ENCODE results near the gene PPIB.

PPIB gene

GRCh38 chr15:64125978-64126377 is 36.8 kb downstream of the PPIB start:
- Histone ChIP-seq H3K27ac (ENCODE audit: extremely low read depth, low read depth, low read length) (no peak overlapping the region), H3K4me3 (ENCODE audit: low read depth, low read length) (no peak overlapping the region), H3K9me3 (ENCODE audit: control insufficient read depth, insufficient read depth, low read depth, low read length) (no peaks in the 10 kb centered on the region), H3K4me1 (ENCODE audit: control insufficient read depth, insufficient read depth, low read length) (no peaks in the 10 kb centered on the region), H3K36me3 (ENCODE audit: control insufficient read depth in 2 of 2, insufficient read depth in 1 of 2, low read length in 2 of 2) (peaks cover 10 to 79% of the 10 kb centered on the region in 2 experiments)
- ChIA-PET CTCF (interaction anchor here (0.7 kb wide), 1 partner anchor 53 kb away, joined by 3 read pairs; no protein-coding TSS in a partner anchor), POLR2A (no interaction called here)
- TF ChIP-seq YY2 (tag by site-specific recombination; IDR thresholded peaks at IDR 0.05) (no peak), ZBTB20 (tag by site-specific recombination; IDR thresholded peaks at IDR 0.05) (no peak), ZNF19 (tag by site-specific recombination; IDR thresholded peaks at IDR 0.05; ENCODE audit: low read depth) (no peak), ZBTB26 (tag by site-specific recombination; optimal IDR thresholded peaks at IDR 0.05) (no peak), ZNF555 (tag by site-specific recombination; conservative IDR thresholded peaks at IDR 0.05) (no peak)

GRCh38 chr15:64122936-64123351 is 39.9 kb downstream of the PPIB start:
- Histone ChIP-seq H3K36me3 (ENCODE audit: control insufficient read depth in 2 of 2, insufficient read depth in 1 of 2, low read length in 2 of 2) (peaks cover 13 to 81% of the 10 kb centered on the region in 2 experiments), H3K9me3 (ENCODE audit: control insufficient read depth, insufficient read depth, low read depth, low read length) (no peaks in the 10 kb centered on the region), H3K27ac (ENCODE audit: extremely low read depth, low read depth, low read length) (no peak overlapping the region), H3K4me3 (ENCODE audit: low read depth, low read length) (no peak overlapping the region), H3K4me1 (ENCODE audit: control insufficient read depth, insufficient read depth, low read length) (no peaks in the 10 kb centered on the region)
- POLR2A ChIA-PET, result no interaction called here
- no peak for TF ChIP-seq SCRT2 (tag by site-specific recombination; IDR thresholded peaks at IDR 0.05)
- TF ChIP-seq ZBTB8A (tag by site-specific recombination; IDR thresholded peaks at IDR 0.05), result no peak
- TF ChIP-seq INSM2 (tag by site-specific recombination; IDR thresholded peaks at IDR 0.05), result no peak
- no peak for TF ChIP-seq ZNF26 (tag by site-specific recombination; IDR thresholded peaks at IDR 0.05)
- TF ChIP-seq ZNF747 (tag by site-specific recombination; IDR thresholded peaks at IDR 0.05), result no peak
- no peak for TF ChIP-seq ZNF350 (tag by site-specific recombination; IDR thresholded peaks at IDR 0.05)
- no peak for TF ChIP-seq EGR2 (tag by site-specific recombination; IDR thresholded peaks at IDR 0.05; ENCODE audit: low read depth)
- TF ChIP-seq ZNF211 (tag by site-specific recombination; IDR thresholded peaks at IDR 0.05; ENCODE audit: low read depth), result no peak
- TF ChIP-seq TSHZ1 (tag by site-specific recombination; IDR thresholded peaks at IDR 0.05; ENCODE audit: borderline replicate concordance), result no peak
- no peak for TF ChIP-seq ZNF776 (tag by site-specific recombination; IDR thresholded peaks at IDR 0.05; ENCODE audit: borderline replicate concordance)
- TF ChIP-seq ZBTB49 (tag by site-specific recombination; IDR thresholded peaks at IDR 0.05; ENCODE audit: low read depth), result no peak
- TF ChIP-seq ZNF670 (tag by site-specific recombination; IDR thresholded peaks at IDR 0.05; ENCODE audit: low read depth), result no peak
- TF ChIP-seq KLF16 (tag by site-specific recombination; IDR thresholded peaks at IDR 0.05), result no peak
- no peak for TF ChIP-seq ZNF324 (tag by site-specific recombination; IDR thresholded peaks at IDR 0.05)
- no peak for TF ChIP-seq ZIC2 (tag by site-specific recombination; IDR thresholded peaks at IDR 0.05)
- TF ChIP-seq ZNF223 (tag by site-specific recombination; IDR thresholded peaks at IDR 0.05), result no peak
- no peak for TF ChIP-seq SETDB1 (IDR thresholded peaks at IDR 0.05; ENCODE audit: insufficient read length, low read length)
- no peak for TF ChIP-seq GLIS1 (tag by site-specific recombination; IDR thresholded peaks at IDR 0.05)
- TF ChIP-seq ZNF645 (tag by site-specific recombination; IDR thresholded peaks at IDR 0.05), result no peak
- TF ChIP-seq KLF7 (tag by site-specific recombination; IDR thresholded peaks at IDR 0.05; ENCODE audit: borderline replicate concordance), result no peak
- CTCF ChIA-PET, result interaction anchor here (1.2 kb wide), 1 partner anchor 371 kb away, joined by 3 read pairs; no protein-coding TSS in a partner anchor
